Neural cell (in vitro differentiated cells): ENCODE results near the gene ZBTB7A. TPM values are rescaled to one million over a fixed set of nuclear protein-coding genes. Genes with fewer than 3 reads are reported as not detected.

Experiments used
- H2AFZ ChIP-seq: fragments of 200-600, 300-800 bp; sonication (generic), shearing (Covaris generic); 2 replicates; pipeline ENCODE4 v1.6.0; 2014; ENCODE audit warnings: low read depth, mild to moderate bottlenecking, antibody characterized with exemption, low read length, moderate library complexity
- H3F3A ChIP-seq: fragments of 200-600 bp; shearing (Covaris generic); 2 replicates; pipeline ENCODE4 v1.6.1; 2016; ENCODE audit warnings: mild to moderate bottlenecking, moderate library complexity, mixed read lengths, antibody characterized with exemption, low read length; ENCODE audit not compliant: insufficient read depth, poor library complexity, severe bottlenecking
- H3K27ac ChIP-seq: fragments of 200-600, 300-800 bp; sonication (generic), shearing (Covaris generic); 2 replicates; pipeline ENCODE4 v1.5.1; 2014; ENCODE audit warnings: mild to moderate bottlenecking, low read length, moderate library complexity
- H3K27me3 ChIP-seq: fragments of 300-800, 200-600 bp; sonication (generic), shearing (Covaris generic); 2 replicates; pipeline ENCODE4 v1.6.0; 2014; ENCODE audit warnings: mild to moderate bottlenecking, low read depth, low read length, moderate library complexity; ENCODE audit not compliant: insufficient read depth
- H3K36me3 ChIP-seq: fragments of 300-800, 200-600 bp; sonication (generic), shearing (Covaris generic); 2 replicates; pipeline ENCODE4 v1.5.1; 2014; ENCODE audit warnings: mild to moderate bottlenecking, antibody characterized with exemption, low read length, moderate library complexity; ENCODE audit not compliant: insufficient read depth
- H3K4me2 ChIP-seq: fragments of 300-800, 200-600 bp; sonication (generic), shearing (Covaris generic); 2 replicates; pipeline ENCODE4 v1.6.0; 2014; ENCODE audit warnings: mild to moderate bottlenecking, low read length
- H3K4me3 ChIP-seq: fragments of 300-800, 200-600 bp; sonication (generic), shearing (Covaris generic); 2 replicates; pipeline ENCODE4 v1.5.1; 2014; ENCODE audit warnings: mild to moderate bottlenecking, low read length, moderate library complexity
- H3K79me2 ChIP-seq: fragments of 200-600 bp; shearing (Covaris generic); replicated peaks from 2 replicates; pipeline ENCODE4 v1.6.0; 2014; ENCODE audit warnings: mild to moderate bottlenecking, low read length, moderate library complexity; ENCODE audit not compliant: insufficient read depth
- H3K9ac ChIP-seq: fragments of 300-800, 200-600 bp; sonication (generic), shearing (Covaris generic); 2 replicates; pipeline ENCODE4 v1.6.1; 2016; ENCODE audit warnings: mild to moderate bottlenecking, low read length, mixed read lengths
- H3K9me2 ChIP-seq: fragments of 200-600 bp; shearing (Covaris generic); 2 replicates; pipeline ENCODE4 v1.6.1; 2016; ENCODE audit warnings: mild to moderate bottlenecking, low read length, mixed read lengths; ENCODE audit not compliant: insufficient read depth
- H3K9me3 ChIP-seq: fragments of 200-600, 300-800 bp; sonication (generic), shearing (Covaris generic); 2 replicates; pipeline ENCODE4 v1.6.1; 2016; ENCODE audit warnings: mild to moderate bottlenecking, mixed run types, low read length, moderate library complexity, mixed read lengths
- H4K20me1 ChIP-seq: fragments of 200-600 bp; shearing (Covaris generic); 2 replicates; pipeline ENCODE4 v1.6.1; 2016; ENCODE audit warnings: mild to moderate bottlenecking, mixed run types; ENCODE audit not compliant: insufficient read depth
- EP300 ChIP-seq: fragments of 450-650 bp; conservative IDR thresholded peaks from 2 replicates; pipeline ENCODE4 v1.6.1; 2014; ENCODE audit warnings: antibody characterized with exemption, mild to moderate bottlenecking, moderate library complexity; ENCODE audit not compliant: poor library complexity, severe bottlenecking
- EZH2 ChIP-seq: fragments of 200-600, 300-800 bp; shearing (Covaris generic), sonication (generic); IDR thresholded peaks from 2 replicates; pipeline ENCODE4 v1.6.1; 2014; ENCODE audit warnings: antibody characterized with exemption, low read length, borderline replicate concordance, mild to moderate bottlenecking; ENCODE audit not compliant: insufficient read depth, poor library complexity, severe bottlenecking
- MXI1 ChIP-seq: fragments of 450-650 bp; conservative IDR thresholded peaks from 2 replicates; pipeline ENCODE4 v1.6.1; 2014; ENCODE audit warnings: antibody characterized with exemption, mild to moderate bottlenecking; ENCODE audit not compliant: poor library complexity, severe bottlenecking
- POLR2AphosphoS5 ChIP-seq: IDR thresholded peaks from 2 replicates; pipeline ENCODE4 v1.6.1; 2012
- RAD21 ChIP-seq: fragments of 450-650 bp; conservative IDR thresholded peaks from 2 replicates; pipeline ENCODE4 v1.6.1; 2014; ENCODE audit warnings: antibody characterized with exemption, mild to moderate bottlenecking, moderate library complexity
- SMC3 ChIP-seq: fragments of 450-650 bp; conservative IDR thresholded peaks from 2 replicates; pipeline ENCODE4 v1.6.1; 2014; ENCODE audit warnings: antibody characterized with exemption, mild to moderate bottlenecking, moderate library complexity; ENCODE audit not compliant: poor library complexity
- TAF1 ChIP-seq: IDR thresholded peaks from 2 replicates; pipeline ENCODE4 v1.6.1; 2012; ENCODE audit warnings: low read depth
- polyA plus RNA-seq: library from polyadenylated mRNA; depleted of rRNA; stranded (reverse); fragments of >200 nt; gene quantifications from 2 replicates; pipeline ENCODE4 v1.2.3, GENCODE V29; 2014
- TF ChIP-seq, protein P1 (sequence below): IDR thresholded peaks from 2 replicates; pipeline ENCODE4 v1.6.1; 2012; ENCODE audit warnings: borderline replicate concordance
- TF ChIP-seq, protein P2 (sequence below): fragments of 450-650 bp; IDR thresholded peaks from 2 replicates; pipeline ENCODE4 v1.5.1; 2014; ENCODE audit warnings: antibody characterized with exemption, mild to moderate bottlenecking, moderate library complexity; ENCODE audit not compliant: poor library complexity, severe bottlenecking

Gene ZBTB7A
- polyA plus RNA-seq, 1 donor from 2014 or later = 1.7 TPM

DNA sequence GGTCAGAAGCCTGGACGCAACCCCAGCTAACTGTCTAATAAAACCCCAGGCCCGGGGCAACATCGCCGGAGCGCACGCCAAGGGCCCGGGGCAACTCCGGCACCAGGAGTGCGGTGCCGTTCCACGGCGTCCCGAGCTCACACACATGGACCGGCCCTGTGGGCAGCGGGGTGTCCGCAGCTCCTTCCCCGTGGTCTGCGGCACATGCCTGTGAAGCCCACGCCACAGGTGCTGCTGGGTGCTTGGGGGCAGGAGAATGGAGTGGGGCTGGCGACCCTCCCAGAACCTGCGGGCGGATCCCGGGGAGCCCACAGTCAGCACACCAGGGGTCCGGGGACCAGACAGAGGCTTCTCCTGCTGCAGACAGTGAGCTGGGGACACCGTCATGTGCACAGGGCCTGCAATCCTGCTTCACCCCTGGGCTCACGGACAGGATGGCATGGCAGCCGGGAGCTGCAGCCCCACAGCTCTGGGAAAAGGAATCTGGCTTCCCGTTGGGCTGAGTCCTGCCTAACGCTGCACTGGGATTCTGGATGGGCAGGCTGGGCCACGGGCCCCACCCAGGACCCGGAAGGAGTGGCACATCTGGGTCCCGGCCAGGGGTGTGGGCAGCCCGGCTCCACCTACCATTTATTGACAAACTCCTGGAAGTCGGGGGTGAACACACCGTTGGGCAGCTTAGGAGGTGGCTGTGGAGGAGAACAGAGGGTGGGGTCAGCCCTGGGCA lies 28.2 kb upstream of the ZBTB7A start:
- Histone ChIP-seq H3K9ac (no peak overlapping the region), H3K27ac (no peak overlapping the region), H3K4me2 (no peak overlapping the region), H3K9me3 (no peaks in the 10 kb centered on the region), H3K36me3 (no peaks in the 10 kb centered on the region), H2AFZ (no peak overlapping the region), H3F3A (no peaks in the 10 kb centered on the region), H3K79me2 (no peaks in the 10 kb centered on the region), H3K9me2 (no peaks in the 10 kb centered on the region), H3K27me3 (no peaks in the 10 kb centered on the region), H4K20me1 (no peaks in the 10 kb centered on the region), H3K4me3 (no peak overlapping the region)
- TF ChIP-seq, protein P1, sequence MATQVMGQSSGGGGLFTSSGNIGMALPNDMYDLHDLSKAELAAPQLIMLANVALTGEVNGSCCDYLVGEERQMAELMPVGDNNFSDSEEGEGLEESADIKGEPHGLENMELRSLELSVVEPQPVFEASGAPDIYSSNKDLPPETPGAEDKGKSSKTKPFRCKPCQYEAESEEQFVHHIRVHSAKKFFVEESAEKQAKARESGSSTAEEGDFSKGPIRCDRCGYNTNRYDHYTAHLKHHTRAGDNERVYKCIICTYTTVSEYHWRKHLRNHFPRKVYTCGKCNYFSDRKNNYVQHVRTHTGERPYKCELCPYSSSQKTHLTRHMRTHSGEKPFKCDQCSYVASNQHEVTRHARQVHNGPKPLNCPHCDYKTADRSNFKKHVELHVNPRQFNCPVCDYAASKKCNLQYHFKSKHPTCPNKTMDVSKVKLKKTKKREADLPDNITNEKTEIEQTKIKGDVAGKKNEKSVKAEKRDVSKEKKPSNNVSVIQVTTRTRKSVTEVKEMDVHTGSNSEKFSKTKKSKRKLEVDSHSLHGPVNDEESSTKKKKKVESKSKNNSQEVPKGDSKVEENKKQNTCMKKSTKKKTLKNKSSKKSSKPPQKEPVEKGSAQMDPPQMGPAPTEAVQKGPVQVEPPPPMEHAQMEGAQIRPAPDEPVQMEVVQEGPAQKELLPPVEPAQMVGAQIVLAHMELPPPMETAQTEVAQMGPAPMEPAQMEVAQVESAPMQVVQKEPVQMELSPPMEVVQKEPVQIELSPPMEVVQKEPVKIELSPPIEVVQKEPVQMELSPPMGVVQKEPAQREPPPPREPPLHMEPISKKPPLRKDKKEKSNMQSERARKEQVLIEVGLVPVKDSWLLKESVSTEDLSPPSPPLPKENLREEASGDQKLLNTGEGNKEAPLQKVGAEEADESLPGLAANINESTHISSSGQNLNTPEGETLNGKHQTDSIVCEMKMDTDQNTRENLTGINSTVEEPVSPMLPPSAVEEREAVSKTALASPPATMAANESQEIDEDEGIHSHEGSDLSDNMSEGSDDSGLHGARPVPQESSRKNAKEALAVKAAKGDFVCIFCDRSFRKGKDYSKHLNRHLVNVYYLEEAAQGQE = no peak
- TF ChIP-seq SMC3 (no peak), EZH2 (no peak), MXI1 (no peak)
- TF ChIP-seq, protein P2, sequence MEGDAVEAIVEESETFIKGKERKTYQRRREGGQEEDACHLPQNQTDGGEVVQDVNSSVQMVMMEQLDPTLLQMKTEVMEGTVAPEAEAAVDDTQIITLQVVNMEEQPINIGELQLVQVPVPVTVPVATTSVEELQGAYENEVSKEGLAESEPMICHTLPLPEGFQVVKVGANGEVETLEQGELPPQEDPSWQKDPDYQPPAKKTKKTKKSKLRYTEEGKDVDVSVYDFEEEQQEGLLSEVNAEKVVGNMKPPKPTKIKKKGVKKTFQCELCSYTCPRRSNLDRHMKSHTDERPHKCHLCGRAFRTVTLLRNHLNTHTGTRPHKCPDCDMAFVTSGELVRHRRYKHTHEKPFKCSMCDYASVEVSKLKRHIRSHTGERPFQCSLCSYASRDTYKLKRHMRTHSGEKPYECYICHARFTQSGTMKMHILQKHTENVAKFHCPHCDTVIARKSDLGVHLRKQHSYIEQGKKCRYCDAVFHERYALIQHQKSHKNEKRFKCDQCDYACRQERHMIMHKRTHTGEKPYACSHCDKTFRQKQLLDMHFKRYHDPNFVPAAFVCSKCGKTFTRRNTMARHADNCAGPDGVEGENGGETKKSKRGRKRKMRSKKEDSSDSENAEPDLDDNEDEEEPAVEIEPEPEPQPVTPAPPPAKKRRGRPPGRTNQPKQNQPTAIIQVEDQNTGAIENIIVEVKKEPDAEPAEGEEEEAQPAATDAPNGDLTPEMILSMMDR = no peak

DNA sequence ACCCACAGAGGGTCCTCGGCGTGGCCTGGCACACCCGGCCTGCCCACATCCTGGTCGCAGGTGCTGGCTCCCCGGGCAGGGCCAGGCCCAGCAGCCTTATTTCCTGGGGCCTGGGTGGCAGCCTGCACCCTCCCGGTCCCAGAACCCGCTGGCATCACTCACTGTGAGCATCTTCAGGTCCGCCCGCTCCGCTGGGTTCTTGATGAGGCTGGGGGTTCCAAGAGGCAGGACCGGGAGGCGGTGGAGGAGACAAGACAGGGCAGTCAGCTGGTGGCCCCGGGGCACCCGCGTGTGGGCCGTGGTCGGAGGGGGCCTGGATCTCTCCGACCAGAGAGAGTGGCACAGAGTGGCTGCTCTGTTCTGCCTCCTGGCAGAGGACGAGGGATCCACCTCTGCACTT lies 27.6 kb upstream of the ZBTB7A start:
- Histone ChIP-seq H3K36me3 (no peaks in the 10 kb centered on the region), H3K27ac (no peak overlapping the region), H3K79me2 (no peaks in the 10 kb centered on the region), H3K4me3 (no peak overlapping the region), H4K20me1 (no peaks in the 10 kb centered on the region), H2AFZ (no peak overlapping the region), H3K27me3 (no peaks in the 10 kb centered on the region), H3K4me2 (no peak overlapping the region), H3K9me2 (no peaks in the 10 kb centered on the region), H3F3A (no peaks in the 10 kb centered on the region), H3K9me3 (no peaks in the 10 kb centered on the region), H3K9ac (no peak overlapping the region)
- TF ChIP-seq TAF1 = no peak
- TF ChIP-seq RAD21 = no peak
- no peak for TF ChIP-seq POLR2AphosphoS5
- TF ChIP-seq, protein P2 = no peak
- no peak for TF ChIP-seq EP300
- TF ChIP-seq EZH2 = no peak
- TF ChIP-seq SMC3 = no peak
- TF ChIP-seq, protein P1 = no peak
- no peak for TF ChIP-seq MXI1
